ENCODE data around the gene C11orf52.

Gene C11orf52

GRCh38 chr11:111939836-111940604, 21.3 kb downstream of the C11orf52 start:
- DNase-seq, result no peak

- DNase-seq, result no peak
Observed at GRCh38 chr11:111941963-111942362, 23.2 kb downstream of the C11orf52 start.

- no peak for DNase-seq
Observed at GRCh38 chr11:111942829-111943228, 24.1 kb downstream of the C11orf52 start.

GRCh38 chr11:111944139-111944538, 25.4 kb downstream of the C11orf52 start:
- DNase-seq, result peak in 1 of 2 experiments; percentile 27

GRCh38 chr11:111944651-111945051, 25.9 kb downstream of the C11orf52 start:
- DNase-seq, result no peak

GRCh38 chr11:111945198-111945597, 26.5 kb downstream of the C11orf52 start:
- DNase-seq, result no peak

- DNase-seq, result no peak
Observed at GRCh38 chr11:111946499-111946898, 27.8 kb downstream of the C11orf52 start.

- DNase-seq, result no peak
Observed at GRCh38 chr11:111947143-111947542, 28.4 kb downstream of the C11orf52 start.

- DNase-seq, result no peak
Observed at GRCh38 chr11:111949519-111950426, 31.1 kb downstream of the C11orf52 start.

GRCh38 chr11:111951565-111951964, 32.9 kb downstream of the C11orf52 start:
- no peak for DNase-seq

- DNase-seq, result no peak
Observed at GRCh38 chr11:111954154-111954553, 35.4 kb downstream of the C11orf52 start.

GRCh38 chr11:111957663-111958444, 39.1 kb downstream of the C11orf52 start:
- DNase-seq, result no peak

- no peak for DNase-seq
Observed at GRCh38 chr11:111960916-111961315, 42.2 kb downstream of the C11orf52 start.

GRCh38 chr11:111961389-111962300, 42.9 kb downstream of the C11orf52 start:
- DNase-seq, result no peak

- DNase-seq, result no peak
Observed at GRCh38 chr11:111963931-111964340, 45.2 kb downstream of the C11orf52 start.

GRCh38 chr11:111966678-111967077, 48.0 kb downstream of the C11orf52 start:
- no peak for DNase-seq

- DNase-seq, result no peak
Observed at GRCh38 chr11:111967649-111968048, 48.9 kb downstream of the C11orf52 start.

- DNase-seq, result no peak
Observed at GRCh38 chr11:111969344-111969743, 50.6 kb downstream of the C11orf52 start.

- no peak for DNase-seq
Observed at GRCh38 chr11:111974446-111974845, 55.7 kb downstream of the C11orf52 start.

GRCh38 chr11:111975076-111975806, 56.5 kb downstream of the C11orf52 start:
- no peak for DNase-seq

GRCh38 chr11:111976119-111976766, 57.5 kb downstream of the C11orf52 start:
- DNase-seq, result no peak

Data from Kasumi-1 (cell line).